NCI-H2107 (cell line): ENCODE data around the gene GNL3L.
A peak's percentile ranks its signal among the peaks of the same experiment; 100 is the strongest.
"Not testable (repeated sequence)": the region's sequence is repeated elsewhere in the genome, so short reads cannot be mapped to it uniquely, and the experiment has no call there.

Experiments
- DNase-seq: peaks from one replicate; lab custom pipeline; 2025; lab: John Stamatoyannopoulos, UW

Gene GNL3L, protein sequence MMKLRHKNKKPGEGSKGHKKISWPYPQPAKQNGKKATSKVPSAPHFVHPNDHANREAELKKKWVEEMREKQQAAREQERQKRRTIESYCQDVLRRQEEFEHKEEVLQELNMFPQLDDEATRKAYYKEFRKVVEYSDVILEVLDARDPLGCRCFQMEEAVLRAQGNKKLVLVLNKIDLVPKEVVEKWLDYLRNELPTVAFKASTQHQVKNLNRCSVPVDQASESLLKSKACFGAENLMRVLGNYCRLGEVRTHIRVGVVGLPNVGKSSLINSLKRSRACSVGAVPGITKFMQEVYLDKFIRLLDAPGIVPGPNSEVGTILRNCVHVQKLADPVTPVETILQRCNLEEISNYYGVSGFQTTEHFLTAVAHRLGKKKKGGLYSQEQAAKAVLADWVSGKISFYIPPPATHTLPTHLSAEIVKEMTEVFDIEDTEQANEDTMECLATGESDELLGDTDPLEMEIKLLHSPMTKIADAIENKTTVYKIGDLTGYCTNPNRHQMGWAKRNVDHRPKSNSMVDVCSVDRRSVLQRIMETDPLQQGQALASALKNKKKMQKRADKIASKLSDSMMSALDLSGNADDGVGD

GRCh38 chrX:54529552-54530356 lies at the start of gene GNL3L:
Gene GNL3L, plus strand, starts transcription at chrX:54530219. Its CDS starts 2,348 bp downstream, at chrX:54532567.
- DNase-seq: peak; percentile 80

GRCh38 chrX:54482839-54483593 lies 47.0 kb upstream of the GNL3L start:
- DNase-seq: no peak

DNA sequence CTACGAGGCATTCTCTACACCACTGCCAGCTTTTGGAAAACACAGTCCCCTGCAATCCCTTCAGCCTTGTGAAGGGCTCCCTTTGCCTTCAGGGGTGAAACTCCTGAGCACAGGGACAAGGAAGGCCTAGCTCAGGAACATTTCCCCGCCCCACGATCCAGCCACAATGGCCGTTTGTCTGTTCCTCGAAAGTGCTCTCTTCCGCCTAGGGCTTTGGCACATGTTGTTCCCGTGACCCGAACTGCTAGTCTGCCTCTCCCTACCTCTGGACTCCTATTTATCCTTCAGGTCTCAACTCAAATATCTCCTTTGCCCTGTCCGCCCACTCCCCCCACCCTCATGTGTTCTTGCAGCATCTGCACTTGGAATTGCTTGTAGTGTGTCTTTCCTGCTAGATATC lies 46.1 kb upstream of the GNL3L start:
- DNase-seq: no peak

GRCh38 chrX:54484666-54485065 lies 45.4 kb upstream of the GNL3L start:
- no peak for DNase-seq

- not testable (repeated sequence) for DNase-seq
Observed at GRCh38 chrX:54489819-54490218, 40.2 kb upstream of the GNL3L start.

DNA sequence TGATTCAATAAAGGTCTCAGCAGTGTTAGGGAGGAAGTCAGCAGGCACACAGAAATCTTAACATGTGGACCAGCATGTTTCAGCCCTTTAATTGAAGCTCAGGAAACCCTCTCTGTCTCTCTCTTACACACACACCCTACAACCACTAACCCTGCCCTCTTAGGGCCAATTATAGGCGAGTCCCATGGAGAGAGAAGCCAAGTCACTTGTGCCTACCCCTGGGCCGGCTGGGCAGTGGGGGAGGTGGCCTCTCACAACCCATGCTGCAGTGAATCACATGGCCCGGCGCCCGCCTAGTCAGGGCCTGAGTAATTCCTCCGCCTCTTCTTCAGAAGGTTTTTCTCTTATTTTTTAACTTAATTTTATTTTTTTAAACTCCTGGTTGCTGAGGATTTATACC lies 37.7 kb upstream of the GNL3L start:
- no peak for DNase-seq

DNA sequence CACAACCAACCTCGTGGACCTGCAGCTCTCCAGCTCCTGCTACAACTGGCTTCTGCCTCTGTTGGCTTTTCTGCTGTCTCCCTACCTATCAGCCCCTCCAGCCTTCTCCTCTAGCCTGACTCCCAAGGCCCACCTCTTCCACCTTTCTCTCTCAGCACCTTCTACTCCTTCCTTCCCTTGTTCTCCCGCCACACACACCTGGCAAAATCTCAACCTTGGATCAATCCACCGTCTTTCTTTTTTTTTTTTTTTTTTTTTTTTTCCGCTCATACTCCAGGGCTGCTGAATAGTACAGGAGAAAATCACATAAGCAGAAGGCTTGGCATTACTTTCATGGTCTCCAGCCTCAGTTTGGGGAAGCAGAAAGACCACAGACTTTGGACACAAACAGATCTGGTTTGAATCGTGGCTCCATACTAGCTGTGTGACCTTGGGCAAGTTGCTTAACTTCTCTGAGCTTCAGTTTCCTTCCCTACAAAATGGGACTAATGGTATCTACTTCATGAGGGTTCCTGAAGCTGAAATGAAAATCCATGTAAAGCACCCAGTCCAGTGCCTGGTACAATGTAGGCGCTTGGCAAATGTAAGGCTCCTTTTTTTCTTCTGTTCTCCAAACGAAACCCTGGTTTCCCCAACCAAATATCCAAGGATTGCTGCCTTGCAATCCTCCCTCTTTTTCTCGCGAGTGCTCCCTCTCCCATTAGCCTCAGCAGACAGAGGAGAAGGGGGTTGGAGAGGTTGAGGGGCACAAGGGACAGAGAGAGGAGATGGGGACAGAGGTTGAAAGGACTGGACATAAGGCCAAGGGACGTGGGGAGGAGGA lies 35.6 kb upstream of the GNL3L start:
- no peak for DNase-seq

DNA sequence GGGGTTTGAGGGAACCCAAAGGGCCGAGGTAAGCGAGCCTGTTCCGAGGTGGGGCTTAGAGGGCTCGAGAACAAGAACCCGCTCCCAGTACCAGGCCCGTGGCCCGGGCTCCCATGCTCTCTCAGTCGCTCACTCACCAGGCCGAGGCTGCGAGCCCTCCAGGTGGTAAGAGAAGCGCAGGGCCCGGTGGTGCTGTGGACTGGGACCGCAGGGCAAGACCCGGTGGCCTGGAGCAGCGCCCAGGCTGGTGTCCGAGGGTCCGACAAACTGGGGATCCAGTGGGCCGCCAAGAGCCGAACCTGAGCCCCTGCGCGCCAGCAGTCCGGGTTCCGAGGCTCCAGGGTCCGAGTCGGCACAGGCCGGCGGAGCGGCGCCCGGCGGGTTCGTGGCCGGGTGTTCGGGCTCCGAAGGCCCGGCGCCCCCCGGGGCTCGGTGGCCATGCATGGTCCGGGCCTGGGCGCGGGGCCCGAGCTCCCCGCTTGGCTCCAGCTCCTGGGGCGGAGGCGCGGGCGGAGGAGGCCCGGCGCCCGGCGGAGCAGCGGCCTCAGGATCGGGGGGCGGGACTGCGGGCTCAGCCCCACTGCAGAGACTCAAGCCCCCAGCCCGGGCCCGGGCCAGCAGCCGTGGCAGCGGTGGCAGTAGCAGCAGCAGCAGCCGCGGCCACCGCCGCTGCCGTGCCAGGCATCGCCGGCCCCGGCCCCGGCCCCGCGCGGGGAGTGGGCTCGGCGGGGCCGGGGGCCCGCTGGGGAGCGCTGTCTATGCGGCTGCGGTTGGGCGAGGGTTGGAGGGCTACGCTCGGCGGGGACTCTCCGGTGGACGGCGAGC lies 34.8 kb upstream of the GNL3L start:
- DNase-seq: no peak

DNA sequence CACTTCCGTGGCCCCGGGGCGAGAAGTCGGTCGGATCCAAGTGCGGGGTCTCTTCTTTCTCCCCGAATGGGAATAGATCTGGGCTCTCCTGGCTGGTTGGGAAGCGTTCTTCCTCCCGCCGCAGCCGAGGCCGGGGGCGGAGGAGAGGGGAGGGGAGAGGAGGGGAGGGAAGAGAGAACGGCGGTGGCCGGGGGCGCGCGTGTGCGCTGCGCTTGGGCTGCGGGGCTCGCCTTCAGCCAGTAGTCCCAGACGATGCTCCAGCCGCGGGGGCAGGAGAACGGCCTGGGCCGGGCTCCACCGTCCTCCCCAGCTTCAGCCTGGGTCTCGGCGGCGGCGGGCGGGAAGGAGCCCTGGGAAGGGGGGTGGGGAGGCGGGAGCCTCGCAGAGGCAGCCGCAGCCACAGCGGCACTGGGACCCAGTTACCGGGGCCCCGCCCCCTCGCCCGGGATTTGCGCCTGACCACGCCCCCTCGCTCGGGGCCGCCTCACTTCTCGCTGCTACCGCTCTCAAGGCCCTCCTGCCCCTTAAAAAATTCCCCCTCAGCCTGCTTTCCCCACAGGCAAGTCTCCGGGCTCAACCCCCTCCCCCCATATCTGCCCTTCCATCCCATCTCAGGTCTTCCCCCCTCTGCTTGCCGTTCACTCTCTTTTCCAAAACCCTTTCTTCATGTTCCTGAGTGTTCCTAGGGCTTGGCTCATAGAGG lies 34.1 kb upstream of the GNL3L start, which contains the start of gene FGD1:
FGD1 (minus strand) TSS at position 421 of the 703 bp plus-strand sequence. CDS start 802 bp downstream, outside the sequence.
- DNase-seq: peak; percentile 32

GRCh38 chrX:54496517-54496852 lies 33.5 kb upstream of the GNL3L start:
- no peak for DNase-seq

GRCh38 chrX:54496936-54497335 lies 33.1 kb upstream of the GNL3L start:
- no peak for DNase-seq

- DNase-seq: no peak
Observed at GRCh38 chrX:54509400-54509799, 20.6 kb upstream of the GNL3L start.

DNA sequence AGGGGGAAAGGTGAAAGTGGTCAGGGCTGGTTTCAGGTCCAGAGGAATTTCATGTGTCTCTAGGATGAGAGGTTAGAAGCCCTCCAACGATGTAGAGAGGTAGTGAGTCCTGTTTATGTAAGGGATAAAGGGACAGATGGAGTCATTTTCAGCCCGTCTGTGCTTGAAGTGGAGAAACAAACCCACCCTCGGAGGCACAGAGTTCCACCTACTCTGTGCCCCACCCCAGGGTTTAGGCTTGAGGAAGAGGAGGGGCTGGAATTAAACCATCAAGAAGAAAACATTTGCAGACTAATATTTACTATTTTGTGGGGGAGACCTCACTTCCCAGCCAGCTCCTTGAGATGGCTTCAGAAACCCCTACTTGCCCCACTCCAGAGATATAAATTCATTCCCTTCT lies 868 bp upstream of the GNL3L start:
- no peak for DNase-seq

DNA sequence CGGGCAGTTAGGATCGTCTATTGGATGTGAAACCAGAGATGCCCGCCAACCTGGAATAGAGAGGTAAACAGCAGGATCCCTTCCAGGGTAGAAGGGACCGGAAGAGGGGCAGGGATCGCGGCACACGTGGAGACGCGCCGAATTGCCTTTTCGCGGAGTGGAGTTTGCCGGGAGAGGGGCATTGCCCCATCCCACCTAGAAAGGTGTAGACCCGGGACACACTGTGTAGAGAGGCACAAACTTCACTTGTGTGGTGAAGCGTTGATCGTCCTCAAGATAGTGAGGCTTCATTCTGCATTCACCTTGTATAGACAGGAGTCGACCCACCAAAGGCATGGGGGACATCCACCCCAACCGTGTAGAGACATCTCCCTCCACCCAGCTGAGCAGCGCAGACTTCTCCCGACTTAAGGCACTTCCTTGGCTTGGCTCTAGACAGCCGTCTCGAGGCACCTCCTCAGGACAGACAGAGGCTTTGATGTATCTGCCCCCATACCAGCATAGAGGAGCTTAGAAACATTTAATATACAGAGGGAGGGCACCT lies 410 bp downstream of the GNL3L start:
- DNase-seq: no peak

- DNase-seq: no peak
Observed at GRCh38 chrX:54534271-54534670, 4.3 kb downstream of the GNL3L start.

DNA sequence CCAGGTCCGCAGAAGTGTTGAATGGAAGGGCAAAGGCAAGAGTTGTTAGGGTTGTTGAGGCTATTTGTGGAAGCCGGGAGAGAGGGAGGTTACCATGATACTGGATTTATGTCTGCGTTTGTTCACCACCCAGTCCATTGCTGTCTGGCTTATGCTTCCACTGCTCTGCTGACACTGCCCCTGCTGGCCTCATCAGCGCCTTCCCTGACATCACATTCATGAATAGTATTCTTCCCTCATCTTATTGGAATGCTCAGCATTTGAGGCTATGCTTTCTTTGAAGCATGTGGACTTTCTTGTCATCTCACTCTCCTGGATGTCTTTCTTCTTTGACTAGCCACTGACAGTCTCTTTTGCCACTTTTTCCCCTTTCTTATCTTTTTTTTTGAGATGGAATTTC lies 10.3 kb downstream of the GNL3L start:
- DNase-seq: no peak

- DNase-seq: not testable (repeated sequence)
Observed at GRCh38 chrX:54542239-54542638, 12.2 kb downstream of the GNL3L start.

- no peak for DNase-seq
Observed at GRCh38 chrX:54550821-54551220, 20.8 kb downstream of the GNL3L start.

GRCh38 chrX:54551801-54552200 lies 21.8 kb downstream of the GNL3L start:
- no peak for DNase-seq
